HG03575 (cell line): ENCODE measurements around the gene SLC22A1.
"Not testable (repeated sequence)": the region's sequence is repeated elsewhere in the genome, so short reads cannot be mapped to it uniquely, and the experiment has no call there.

Experiments
- ATAC-seq: cut with Tn5 transposase; IDR thresholded peaks from one replicate; pipeline ENCODE4 v1.9.1; 2021; ENCODE audit not compliant: unreplicated experiment, insufficient number of reproducible peaks, low FRiP score; ENCODE audit errors: extremely low read depth

The SLC22A1 gene

DNA sequence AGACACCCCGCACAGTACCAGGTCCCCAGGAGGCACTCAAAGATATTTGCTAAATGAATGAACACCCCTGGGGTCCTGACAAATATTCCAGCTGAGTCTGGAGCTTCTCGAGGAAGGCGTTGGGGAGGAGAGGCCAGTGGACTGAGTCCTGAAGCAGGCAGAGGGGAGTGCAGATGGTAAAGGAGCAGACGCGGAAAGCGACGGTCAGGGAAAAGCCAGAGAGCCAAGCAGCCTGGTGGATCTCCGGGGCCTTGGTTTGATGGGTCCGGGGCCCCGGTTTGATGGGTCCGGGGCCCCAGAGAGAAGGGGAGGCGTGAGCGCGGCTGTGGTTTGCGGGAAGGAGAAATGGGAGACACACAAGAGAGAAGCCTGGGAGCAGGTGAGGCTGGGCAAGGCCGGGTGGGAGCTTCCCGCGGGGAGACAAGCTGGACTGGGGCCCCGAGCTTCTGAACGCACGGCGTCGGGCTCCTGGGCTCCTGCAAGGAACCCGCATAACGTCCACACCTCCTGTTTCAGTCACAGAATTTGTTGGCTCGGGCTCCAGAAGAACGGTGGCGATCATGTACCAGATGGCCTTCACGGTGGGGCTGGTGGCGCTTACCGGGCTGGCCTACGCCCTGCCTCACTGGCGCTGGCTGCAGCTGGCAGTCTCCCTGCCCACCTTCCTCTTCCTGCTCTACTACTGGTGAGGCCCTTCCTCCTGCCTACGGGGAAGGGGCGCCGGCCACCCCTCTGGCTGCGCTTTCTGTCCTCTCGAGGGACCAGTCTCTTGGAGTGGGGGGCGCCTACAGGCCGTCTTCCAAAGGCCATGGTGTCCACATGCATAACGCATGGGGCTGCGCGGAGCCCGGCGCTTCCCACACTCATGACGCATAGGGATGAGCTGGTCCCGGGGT is 12.1 kb downstream of the SLC22A1 start:
- no peak for ATAC-seq

DNA sequence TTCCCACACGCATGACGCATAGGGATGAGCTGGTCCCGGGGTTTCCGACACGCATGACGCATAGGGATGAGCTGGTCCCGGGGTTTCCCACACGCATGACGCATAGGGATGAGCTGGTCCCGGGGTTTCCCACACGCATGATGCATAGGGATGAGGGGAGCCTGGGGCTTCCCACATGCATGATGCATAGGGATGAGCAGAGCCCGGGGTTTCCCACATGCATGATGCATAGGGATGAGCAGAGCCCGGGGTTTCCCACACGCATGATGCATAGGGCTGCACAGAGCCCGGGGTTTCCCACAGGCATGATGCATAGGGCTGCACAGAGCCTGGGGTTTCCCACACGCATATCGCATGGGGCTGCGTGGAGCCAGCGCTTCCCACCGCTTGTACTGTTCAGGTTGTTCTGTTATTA is 12.7 kb downstream of the SLC22A1 start:
- not testable (repeated sequence) for ATAC-seq

DNA sequence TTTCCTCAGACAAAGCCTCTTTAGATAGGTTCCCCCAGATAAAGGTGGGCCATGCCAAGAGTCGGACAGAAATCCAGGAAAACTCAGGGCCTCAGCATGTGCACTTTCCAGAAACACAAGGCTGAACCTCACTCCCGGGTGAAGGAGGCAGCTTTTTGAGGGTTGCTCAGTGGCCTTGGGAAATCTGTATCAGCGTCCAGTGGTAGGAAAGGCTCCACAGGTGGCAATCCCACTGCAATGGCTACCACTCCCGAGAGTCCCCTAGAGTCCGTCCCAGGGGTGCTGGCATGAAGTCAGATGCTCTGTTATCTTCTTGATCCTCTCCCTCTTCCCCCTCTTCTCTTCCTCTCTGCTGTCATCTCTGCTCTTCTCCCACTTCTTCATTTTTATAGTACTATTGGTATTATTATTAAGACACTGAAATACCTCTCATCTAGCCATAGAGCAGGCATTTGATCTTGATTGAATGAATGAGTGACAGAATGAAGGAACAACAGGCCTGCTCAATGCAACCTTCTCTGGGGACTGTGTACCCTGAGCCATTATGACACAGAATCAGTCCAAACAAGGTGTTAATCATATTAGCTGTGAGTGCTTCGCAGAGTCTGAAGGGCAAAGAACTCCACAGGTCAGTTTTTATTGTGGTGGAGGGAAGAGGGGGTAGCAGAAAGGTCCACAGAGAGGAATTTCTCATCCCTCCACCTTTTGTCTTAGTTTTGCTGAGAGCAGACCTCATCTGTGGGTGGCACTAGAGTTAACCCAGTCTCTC is 13.3 kb downstream of the SLC22A1 start:
- ATAC-seq = no peak

DNA sequence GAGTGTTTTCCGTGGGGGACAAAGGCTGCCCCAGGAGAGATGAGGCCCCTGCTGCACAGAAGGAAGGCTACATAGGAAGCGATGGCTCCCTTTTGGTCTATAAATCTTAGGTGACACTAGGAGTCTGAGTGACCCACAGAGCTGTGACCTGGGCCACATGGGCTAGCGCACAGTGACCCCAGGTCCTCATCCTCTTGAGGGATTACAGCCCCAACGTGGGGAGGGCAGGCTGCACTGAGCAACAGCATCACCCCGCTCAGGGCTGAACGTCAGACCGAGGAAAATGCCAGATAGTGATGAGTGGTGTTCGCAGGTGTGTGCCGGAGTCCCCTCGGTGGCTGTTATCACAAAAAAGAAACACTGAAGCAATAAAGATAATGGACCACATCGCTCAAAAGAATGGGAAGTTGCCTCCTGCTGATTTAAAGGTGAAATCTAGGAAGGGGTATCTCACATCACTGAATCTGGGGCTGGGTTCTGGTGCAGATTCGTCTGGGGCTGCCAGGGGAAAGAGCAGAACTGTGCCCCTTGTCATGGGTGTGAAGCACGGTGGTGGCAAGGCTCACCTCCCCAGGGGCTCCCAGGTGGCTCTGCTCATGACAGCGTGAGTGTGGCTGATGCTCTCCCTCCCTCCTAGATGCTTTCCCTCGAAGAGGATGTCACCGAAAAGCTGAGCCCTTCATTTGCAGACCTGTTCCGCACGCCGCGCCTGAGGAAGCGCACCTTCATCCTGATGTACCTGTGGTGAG is 14.5 kb downstream of the SLC22A1 start:
- no peak for ATAC-seq

DNA sequence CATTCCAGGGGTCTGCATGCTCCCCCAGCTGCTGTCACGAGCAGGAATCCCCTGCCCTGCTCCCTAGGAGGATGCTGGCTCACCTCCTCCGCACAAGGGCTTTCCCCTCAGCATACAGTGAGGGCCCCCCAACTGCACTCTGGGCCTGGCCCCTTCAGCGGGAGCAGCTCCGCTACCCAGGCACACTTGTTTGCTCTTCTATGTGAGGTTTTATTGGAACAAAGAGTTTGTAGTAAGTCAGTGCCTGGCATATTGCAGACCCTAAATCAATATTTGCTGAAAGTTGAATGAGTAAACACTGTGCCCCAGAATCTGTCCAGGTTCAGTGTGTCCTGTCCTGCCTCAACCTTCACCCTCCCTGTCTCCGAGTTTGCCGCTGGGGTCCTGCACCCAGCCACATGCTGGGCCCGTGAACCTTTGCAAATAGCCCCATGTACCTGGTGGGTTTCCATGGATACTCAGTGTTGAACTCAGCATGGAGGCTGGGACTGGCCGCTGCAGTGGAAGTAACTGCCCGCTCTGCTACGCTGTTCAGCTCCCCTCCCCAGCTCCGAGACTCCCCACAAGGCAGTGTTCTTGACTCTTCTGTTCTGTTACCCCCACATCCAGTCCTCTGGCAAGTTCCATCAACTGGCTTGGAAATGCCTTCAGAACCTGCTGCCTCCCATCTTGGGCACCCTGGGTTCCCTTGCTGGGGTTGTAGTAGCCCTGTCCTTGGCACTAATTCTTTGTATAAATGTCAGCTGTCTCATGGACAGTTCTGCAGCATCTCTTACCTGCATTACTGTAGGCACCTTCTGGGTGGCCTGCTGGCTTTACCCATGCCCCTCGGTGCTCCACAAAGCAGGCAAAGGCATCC is 15.7 kb downstream of the SLC22A1 start:
- no peak for ATAC-seq

DNA sequence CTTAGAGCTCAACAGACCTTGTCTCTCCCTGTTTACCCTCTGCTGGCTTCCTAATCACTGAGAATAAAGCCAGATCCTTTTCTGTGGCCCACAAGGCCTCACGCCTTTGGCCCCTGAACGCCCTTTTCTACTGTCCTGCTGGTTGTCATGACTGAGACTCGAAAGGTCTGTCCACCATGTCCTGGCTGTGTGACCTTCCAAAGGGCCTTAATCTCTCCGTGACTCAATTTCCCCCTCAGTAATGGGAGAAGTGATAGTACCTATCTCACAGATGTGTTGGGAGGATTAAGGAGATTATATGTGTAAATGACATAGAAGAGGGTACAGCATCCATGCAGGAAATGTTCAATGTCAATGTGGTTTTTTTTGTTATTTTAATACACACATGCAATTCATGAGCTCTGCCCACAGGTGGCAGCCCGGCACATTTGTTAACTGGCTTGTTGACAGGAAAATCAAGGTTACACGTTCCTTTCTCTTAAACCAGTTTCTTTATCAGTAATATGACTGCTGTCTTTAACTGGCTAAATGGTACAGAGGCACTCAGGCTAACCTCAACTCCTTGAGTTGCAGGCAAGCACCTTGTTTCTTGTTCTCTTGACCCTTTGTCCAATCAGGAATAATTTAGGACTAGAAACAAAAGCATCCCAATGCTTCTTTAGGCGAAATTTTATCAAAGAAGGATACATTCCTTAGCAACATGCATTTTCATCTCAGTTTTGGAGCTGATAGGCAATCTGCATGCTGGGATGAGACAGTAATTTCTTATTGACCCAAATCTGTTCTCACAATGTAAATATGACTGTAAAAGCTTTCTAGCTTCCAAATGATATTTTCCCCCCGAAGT is 16.6 kb downstream of the SLC22A1 start:
- no peak for ATAC-seq

DNA sequence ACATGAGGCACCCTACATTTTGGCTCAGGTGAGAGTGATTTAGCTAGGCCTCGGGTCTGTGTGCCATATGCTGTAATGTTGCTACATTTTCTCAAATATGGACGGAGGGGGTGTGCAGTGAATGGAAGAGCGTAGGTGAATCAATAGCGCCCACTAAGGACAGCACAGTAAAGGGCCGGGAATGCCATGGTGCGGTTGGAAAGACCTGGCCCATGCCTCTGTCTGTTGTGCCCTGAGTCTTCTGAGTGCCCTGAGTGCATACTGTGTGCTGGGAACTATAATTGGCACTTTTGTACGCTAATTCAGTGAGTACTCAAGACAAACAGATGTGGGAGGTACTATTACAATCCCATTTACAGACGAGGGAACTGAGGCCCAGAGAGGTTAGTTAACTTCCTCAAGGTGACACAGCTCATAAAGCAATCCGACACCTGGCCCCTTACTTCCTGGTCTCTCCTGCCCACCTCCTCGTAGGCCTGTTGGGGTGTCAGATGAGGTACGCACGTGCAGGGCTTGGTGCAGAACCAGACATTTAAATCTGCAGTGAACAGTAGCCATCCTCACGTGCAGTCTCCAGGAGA is 17.3 kb downstream of the SLC22A1 start:
- no peak for ATAC-seq

DNA sequence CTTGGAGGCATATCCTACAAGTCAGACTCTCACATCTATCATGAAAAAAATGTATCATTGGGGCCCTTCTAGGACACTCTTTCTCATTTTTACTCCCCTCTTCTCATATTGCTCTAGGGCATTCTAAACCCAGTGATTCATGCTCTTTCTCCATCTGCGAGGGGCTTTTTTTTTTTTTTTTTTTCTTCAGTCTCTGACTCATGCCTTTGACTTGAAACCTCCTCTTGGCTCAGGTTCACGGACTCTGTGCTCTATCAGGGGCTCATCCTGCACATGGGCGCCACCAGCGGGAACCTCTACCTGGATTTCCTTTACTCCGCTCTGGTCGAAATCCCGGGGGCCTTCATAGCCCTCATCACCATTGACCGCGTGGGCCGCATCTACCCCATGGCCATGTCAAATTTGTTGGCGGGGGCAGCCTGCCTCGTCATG is 17.8 kb downstream of the SLC22A1 start:
- no peak for ATAC-seq

DNA sequence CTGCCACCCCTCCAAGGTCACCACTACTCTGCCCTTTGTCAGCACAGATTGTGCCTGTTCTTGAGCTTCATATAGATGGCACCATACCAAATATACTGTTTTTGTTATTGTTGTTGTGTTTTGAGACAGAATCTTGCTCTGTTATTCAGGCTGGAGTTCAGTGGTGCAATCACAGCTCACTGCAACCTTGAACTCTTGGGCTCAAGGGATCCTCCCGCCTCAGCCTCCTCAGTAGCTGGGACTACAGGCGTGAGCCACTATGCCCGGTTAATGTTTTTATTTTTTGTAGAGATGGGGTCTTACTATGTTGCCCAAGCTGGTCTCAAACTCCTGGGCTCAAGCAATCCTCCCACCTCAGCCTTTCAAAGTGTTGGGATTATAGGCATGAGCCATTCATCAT is 18.9 kb downstream of the SLC22A1 start:
- not testable (repeated sequence) for ATAC-seq

DNA sequence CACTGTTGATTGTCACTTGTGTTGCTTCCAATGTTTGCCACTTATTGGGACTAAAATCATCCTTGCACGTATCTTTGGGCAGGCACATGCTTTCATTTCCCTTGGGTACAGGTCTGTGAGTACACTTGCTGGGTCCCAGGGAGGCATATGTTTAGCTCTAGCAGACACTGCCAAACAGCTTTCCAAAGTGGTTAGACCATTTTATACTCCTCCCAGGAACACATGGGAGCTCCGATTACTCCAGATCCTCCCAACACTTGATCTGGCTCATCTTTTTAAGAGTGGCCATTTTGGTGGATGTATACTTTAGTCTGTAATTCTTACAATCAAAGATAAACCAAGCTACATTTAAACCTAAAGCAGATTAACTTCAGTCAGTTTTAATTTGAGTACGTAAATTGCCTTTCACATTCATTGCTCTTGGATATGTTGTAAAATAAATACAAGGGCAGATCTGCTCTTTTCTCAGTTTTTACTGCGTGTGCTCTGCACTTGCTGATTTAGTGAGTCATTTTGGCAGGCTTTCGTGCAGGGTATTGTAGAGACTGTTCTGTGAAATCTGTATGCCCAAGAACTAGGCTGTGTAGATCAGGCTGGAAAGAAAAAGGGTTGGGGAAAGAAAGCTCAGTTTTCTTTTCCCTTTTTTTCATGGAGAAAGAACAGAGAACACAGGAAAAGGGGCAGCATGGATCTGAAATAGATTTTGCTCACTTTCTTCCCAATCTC is 19.5 kb downstream of the SLC22A1 start:
- no peak for ATAC-seq

DNA sequence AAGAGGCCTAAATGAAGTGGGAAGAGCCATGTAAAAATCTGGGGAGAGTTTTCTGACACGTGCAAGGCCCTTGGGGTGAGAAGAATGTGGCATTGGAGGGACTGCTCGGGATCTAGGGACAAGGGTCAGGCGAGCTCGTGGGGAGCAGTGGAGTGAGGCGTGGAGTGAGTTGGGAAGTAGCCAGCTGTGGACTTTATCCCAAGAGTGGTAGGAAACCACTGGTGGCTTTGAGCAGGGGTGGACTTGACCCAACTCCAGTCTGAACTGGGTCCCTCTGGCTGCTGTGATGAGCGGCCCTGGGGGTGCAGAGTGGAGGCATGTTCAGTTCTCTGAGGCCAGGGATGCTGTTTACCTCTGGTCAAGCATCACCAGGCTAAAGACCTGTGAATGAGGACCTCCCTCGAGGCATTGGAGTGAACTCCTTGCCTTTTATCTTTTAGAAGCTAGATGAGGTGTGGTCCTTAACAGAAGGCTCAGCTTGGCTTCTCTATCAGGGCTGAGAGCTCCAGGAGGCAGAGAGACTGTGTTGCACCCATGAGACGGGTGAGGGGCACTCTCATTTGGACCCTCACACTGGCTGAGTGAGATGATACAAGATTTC is 20.6 kb downstream of the SLC22A1 start:
- no peak for ATAC-seq

DNA sequence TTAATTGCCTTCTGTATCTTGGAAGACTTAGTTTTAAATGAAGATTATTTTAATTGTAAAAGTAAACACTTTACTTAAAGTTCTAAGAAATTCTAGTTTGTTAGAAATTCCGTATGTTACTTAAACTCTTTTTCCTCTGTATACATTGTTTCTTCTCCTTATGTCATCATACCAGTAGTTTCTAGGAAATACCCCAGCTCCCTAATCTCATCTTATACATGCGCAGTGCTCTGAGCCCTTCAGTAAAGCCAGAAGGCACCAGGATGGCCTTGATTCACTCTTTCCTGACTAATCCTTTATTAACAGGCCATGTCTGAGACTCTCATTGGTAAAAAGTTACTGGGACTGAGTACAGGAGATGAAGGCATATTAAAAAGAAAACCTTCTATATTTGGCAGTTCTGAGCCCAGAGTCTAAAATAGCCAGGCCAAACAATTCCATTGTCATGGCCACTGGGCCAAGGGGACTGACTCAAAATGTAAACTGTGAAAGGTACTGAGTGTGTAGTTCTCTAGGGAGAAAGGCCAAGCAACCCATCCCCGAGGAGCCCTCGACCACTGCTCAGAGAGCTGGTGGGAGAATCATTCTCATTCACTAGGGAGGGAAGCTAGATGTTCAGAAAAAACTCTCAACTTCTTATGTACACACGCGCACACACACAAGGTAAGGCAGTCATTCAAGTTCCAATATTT is 25.0 kb downstream of the SLC22A1 start:
- no peak for ATAC-seq

DNA sequence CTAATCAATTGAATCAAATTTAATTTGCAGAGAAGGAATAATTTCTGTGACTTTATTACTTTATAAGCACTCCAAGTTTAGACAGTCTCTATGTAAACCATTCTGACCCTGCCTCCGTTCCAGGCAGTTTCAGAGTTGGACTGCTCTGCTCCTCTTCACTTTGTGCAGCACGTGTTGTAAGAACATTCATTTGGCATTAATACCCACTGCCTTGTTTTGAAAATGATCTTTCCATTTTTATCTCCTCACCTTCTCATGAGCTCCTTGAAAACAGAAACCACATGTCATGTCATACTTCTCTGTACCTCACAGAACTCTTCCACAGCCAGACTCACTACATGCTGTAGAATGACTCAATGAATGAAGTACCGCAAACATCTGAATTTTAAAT is 25.5 kb downstream of the SLC22A1 start:
- no peak for ATAC-seq

DNA sequence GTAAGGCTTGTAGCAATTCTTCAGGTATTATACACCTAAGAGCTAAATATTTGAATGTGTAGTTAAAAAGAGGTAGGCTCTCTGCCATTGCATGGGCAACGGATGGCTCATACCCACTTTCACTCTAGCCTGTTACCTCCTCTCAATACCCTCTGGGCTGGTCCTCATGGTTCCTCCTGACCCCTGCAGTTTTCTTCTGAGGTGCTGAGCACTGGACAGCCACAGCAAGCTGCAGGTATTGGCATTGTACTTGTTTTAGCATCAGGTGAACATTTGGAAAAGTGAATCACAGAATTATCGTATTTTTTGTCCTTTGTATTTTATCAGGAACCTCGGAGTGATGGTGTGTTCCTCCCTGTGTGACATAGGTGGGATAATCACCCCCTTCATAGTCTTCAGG is 32.9 kb downstream of the SLC22A1 start:
- no peak for ATAC-seq

DNA sequence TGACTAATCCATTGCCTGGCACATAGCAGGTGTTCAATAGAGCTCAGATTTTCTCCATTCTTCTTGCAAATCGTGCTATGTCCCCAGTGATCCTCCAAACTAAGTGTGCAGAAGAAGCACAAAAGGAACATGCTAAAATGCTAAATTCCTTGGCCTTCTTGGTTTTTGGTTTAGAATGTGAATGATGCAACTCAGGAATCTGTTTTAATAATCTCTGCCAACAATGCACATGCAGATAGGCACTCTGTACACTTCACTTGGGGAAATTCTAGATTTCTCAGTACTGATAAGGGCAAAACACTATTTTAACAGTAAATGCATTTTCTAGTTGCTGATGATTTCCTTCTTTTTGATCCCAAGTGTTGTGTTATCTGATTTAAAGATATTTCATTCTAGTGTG is 35.2 kb downstream of the SLC22A1 start:
- no peak for ATAC-seq

DNA sequence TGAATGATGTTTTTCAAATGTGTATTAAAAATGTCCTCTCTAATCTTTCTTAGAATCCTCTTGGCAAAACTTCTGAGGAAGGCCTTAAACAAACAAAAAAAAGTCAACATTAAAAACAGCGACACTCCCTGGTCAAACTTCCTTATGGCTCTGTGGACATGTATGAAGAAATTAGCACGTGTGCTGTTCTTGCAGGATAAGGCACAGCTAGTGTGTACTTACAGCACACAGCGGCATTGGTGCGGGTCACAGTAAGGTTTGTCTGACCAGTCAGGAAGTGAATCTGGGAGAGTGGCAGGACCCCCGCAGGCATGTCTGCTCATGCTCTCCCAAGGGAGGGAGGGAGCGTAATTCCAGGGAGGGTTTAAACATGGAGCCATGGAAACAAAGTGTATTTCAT is 38.8 kb downstream of the SLC22A1 start:
- no peak for ATAC-seq
